HL-60 (cell line): ENCODE results near the gene PROSER2.

ENCODE experiments used
- CTCF ChIP-seq: IDR thresholded peaks from one replicate; pipeline ENCODE4 v1.5.1; 2011; ENCODE audit warnings: low read length, control low read depth, inconsistent platforms; ENCODE audit not compliant: insufficient read depth
- POLR2AphosphoS5 ChIP-seq: IDR thresholded peaks from 2 replicates; pipeline ENCODE4 v1.6.1; 2012; ENCODE audit warnings: low read depth
- REST ChIP-seq: IDR thresholded peaks from 2 replicates; pipeline ENCODE4 v1.6.1; 2012; ENCODE audit warnings: low read depth; ENCODE audit not compliant: insufficient replicate concordance

- TF ChIP-seq CTCF (no peak), REST (no peak), POLR2AphosphoS5 (no peak)
Measured at GRCh38 chr10:11907914-11908313, 84.8 kb downstream of the PROSER2 start.
